ENCODE data around the gene LARP6. TPM values are rescaled to one million over a fixed set of nuclear protein-coding genes. Genes with fewer than 3 reads are reported as not detected.

The LARP6 gene
- total and polyA plus RNA-seq, 4 donors, result 0.89 to 2.9 (median 1.5) TPM

DNA sequence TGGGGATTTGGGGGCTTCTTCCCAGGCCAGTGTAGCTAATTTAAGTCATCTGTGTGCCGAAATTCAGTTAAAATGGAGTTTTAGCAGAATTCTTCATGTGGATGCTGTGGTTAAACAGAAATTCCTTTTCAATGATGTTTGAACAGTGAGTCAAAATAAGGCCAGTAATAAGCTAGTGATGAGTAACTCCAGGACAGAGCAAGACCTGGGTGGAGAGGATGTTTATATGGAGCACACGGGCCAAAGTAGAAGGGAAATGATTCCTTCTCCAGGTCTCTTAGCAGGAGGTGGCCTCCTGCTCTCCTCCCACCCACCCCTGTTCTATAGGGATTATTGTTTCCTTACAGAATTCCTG lies 58.7 kb downstream of the LARP6 start:
- no peaks in the 10 kb centered on the region for H3K36me3 ChIP-seq (ENCODE audit: control insufficient read depth in 4 of 4, insufficient read depth in 3 of 4, low read depth in 1 of 4, low read length in 3 of 4)
- no peak overlapping the region for H3K9ac ChIP-seq (ENCODE audit: low read depth in 1 of 2, low read length in 2 of 2)
- TF ChIP-seq GABPA (IDR thresholded peaks at IDR 0.05 in 1 of 2, conservative IDR thresholded peaks at IDR 0.05 in 1 of 2) (no peak), ZBTB33 (IDR thresholded peaks at IDR 0.05) (no peak), NR2F2 (IDR thresholded peaks at IDR 0.05) (no peak), REST (IDR thresholded peaks at IDR 0.05) (no peak), RAD21 (IDR thresholded peaks at IDR 0.05) (no peak), HNF4A (conservative IDR thresholded peaks at IDR 0.05) (no peak), FOXA2 (IDR thresholded peaks at IDR 0.05) (no peak), SP1 (IDR thresholded peaks at IDR 0.05) (no peak), RXRA (IDR thresholded peaks at IDR 0.05) (no peak), EGR1 (IDR thresholded peaks at IDR 0.05; ENCODE audit: low read depth in 2 of 2) (no peak), ATF3 (IDR thresholded peaks at IDR 0.05) (no peak), JUND (IDR thresholded peaks at IDR 0.05) (no peak), FOXA1 (IDR thresholded peaks at IDR 0.05) (no peak), HNF4G (IDR thresholded peaks at IDR 0.05) (no peak), TAF1 (conservative IDR thresholded peaks at IDR 0.05) (no peak), YY1 (IDR thresholded peaks at IDR 0.05) (no peak)
- TF ChIP-seq, protein P1, sequence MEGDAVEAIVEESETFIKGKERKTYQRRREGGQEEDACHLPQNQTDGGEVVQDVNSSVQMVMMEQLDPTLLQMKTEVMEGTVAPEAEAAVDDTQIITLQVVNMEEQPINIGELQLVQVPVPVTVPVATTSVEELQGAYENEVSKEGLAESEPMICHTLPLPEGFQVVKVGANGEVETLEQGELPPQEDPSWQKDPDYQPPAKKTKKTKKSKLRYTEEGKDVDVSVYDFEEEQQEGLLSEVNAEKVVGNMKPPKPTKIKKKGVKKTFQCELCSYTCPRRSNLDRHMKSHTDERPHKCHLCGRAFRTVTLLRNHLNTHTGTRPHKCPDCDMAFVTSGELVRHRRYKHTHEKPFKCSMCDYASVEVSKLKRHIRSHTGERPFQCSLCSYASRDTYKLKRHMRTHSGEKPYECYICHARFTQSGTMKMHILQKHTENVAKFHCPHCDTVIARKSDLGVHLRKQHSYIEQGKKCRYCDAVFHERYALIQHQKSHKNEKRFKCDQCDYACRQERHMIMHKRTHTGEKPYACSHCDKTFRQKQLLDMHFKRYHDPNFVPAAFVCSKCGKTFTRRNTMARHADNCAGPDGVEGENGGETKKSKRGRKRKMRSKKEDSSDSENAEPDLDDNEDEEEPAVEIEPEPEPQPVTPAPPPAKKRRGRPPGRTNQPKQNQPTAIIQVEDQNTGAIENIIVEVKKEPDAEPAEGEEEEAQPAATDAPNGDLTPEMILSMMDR (IDR thresholded peaks at IDR 0.05; ENCODE audit: low read depth, low read length, missing input control), result no peak
- TF ChIP-seq, protein P2, sequence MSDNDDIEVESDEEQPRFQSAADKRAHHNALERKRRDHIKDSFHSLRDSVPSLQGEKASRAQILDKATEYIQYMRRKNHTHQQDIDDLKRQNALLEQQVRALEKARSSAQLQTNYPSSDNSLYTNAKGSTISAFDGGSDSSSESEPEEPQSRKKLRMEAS (IDR thresholded peaks at IDR 0.05), result no peak
- H3K27me3 ChIP-seq (ENCODE audit: control insufficient read depth in 4 of 4, insufficient read depth in 4 of 4, low read length in 3 of 4), result no peaks in the 10 kb centered on the region
- H3K27ac ChIP-seq (ENCODE audit: low read depth in 1 of 2, low read length in 2 of 2), result no peak overlapping the region
- no peaks in the 10 kb centered on the region for H3K9me3 ChIP-seq (ENCODE audit: control insufficient read depth in 4 of 4, low read length in 3 of 4)
- H3K4me1 ChIP-seq (ENCODE audit: control insufficient read depth in 4 of 4, insufficient read depth in 4 of 4, low read length in 3 of 4), result peaks cover 0 to 7% (median 6%) of the 10 kb centered on the region in 4 donors
- no peak overlapping the region for H3K4me3 ChIP-seq (ENCODE audit: low read depth in 1 of 3, low read length in 3 of 3)
- WGBS, result 82% methylated on average over 2 of the region's 2 CpGs
- DNase-seq (ENCODE audit: low spot score), result no peak
